Caco-2 (cell line): ENCODE measurements around the gene CRYAA. TPM values are rescaled to one million over a fixed set of nuclear protein-coding genes. Genes with fewer than 3 reads are reported as not detected.

Experiments
- BruUV-seq: library from RNA; stranded (reverse); fragments of 400-500 nt; replicated peaks from 2 replicates; lab custom pipeline; 2021; lab: Mats Ljungman, UMichigan
- CTCF ChIA-PET: fragments of 300-600 bp; sonication (Branson Sonifier 250); formaldehyde crosslinking; loops from one replicate; lab custom pipeline; 2022; ENCODE audit warnings: antibody characterized with exemption; lab: Charles Lee
- POLR2A ChIA-PET: fragments of 300-600 bp; sonication (Branson Sonifier 250); formaldehyde crosslinking; loops from one replicate; lab custom pipeline; 2022; ENCODE audit warnings: antibody characterized with exemption; lab: Charles Lee
- DNase-seq, 2 experiments: peaks; one replicate each; pipeline versions ENCODE4 v3.0.0 to v3.0.0-alpha.2; 2020 to 2022
- H3K27me3 ChIP-seq: replicated peaks from 2 replicates; pipeline ENCODE4 v1.6.0; 2011; ENCODE audit warnings: low read length; ENCODE audit not compliant: control insufficient read depth, insufficient read depth
- H3K36me3 ChIP-seq: 2 replicates; pipeline ENCODE4 v1.5.1; 2011; ENCODE audit warnings: low read length; ENCODE audit not compliant: control insufficient read depth, insufficient read depth
- H3K4me1 ChIP-seq: fragments of 250-450 bp; sonication (Bioruptor Pico); 2 replicates; pipeline ENCODE4 v1.5.1; 2020; ENCODE audit warnings: mild to moderate bottlenecking
- H3K4me3 ChIP-seq: 2 replicates; pipeline ENCODE4 v1.5.1; 2011; ENCODE audit warnings: low read depth, mild to moderate bottlenecking, control low read depth, low read length
- H3K9me3 ChIP-seq: fragments of 250-450 bp; sonication (Bioruptor Pico); 2 replicates; pipeline ENCODE4 v1.5.1; 2020; ENCODE audit warnings: mild to moderate bottlenecking, moderate library complexity
- H3K27ac Mint-ChIP-seq: one replicate; pipeline ENCODE4 v1.8.0; 2022; ENCODE audit warnings: mixed read lengths; ENCODE audit not compliant: unreplicated experiment
- H3K27me3 Mint-ChIP-seq: one replicate; pipeline ENCODE4 v1.8.0; 2022; ENCODE audit warnings: mixed read lengths; ENCODE audit not compliant: insufficient read depth, unreplicated experiment
- H3K36me3 Mint-ChIP-seq: one replicate; pipeline ENCODE4 v1.8.0; 2022; ENCODE audit warnings: mild to moderate bottlenecking, mixed read lengths; ENCODE audit not compliant: insufficient read depth, unreplicated experiment
- H3K4me1 Mint-ChIP-seq: one replicate; pipeline ENCODE4 v1.8.0; 2022; ENCODE audit warnings: low read depth, mixed read lengths; ENCODE audit not compliant: unreplicated experiment
- H3K4me3 Mint-ChIP-seq: one replicate; pipeline ENCODE4 v1.8.0; 2022; ENCODE audit warnings: mild to moderate bottlenecking, moderate library complexity, mixed read lengths; ENCODE audit not compliant: unreplicated experiment
- H3K9me3 Mint-ChIP-seq: one replicate; pipeline ENCODE4 v1.8.0; 2022; ENCODE audit warnings: mixed read lengths; ENCODE audit not compliant: unreplicated experiment
- intact Hi-C: fragments of 100-400 bp; cut with micrococcal nuclease; formaldehyde crosslinking; loops from one replicate; pipeline ENCODE4 v1.10.0; 2022; ENCODE audit not compliant: unreplicated experiment
- total RNA-seq: library from RNA; stranded (reverse); gene quantifications from 2 replicates; pipeline ENCODE4 v1.2.3, GENCODE V29; 2022
- TF ChIP-seq, protein P1 (sequence below), 2 experiments: fragments of 200-600 bp in 1 of 2; IDR thresholded peaks; 1 replicate in 1 of 2; 2 replicates in 1 of 2; pipeline versions ENCODE4 v1.5.1 to v1.8.0; 2011 to 2022; ENCODE audit warnings: antibody characterized with exemption in 1 of 2, control low read depth in 1 of 2, inconsistent platforms in 1 of 2, low read depth in 1 of 2, low read length in 1 of 2, mild to moderate bottlenecking in 1 of 2, moderate library complexity in 1 of 2; ENCODE audit not compliant: insufficient read depth in 1 of 2, severe bottlenecking in 1 of 2, unreplicated experiment in 1 of 2

The CRYAA gene
- total RNA-seq, 1 experiment from 2014 or later: not detected

DNA sequence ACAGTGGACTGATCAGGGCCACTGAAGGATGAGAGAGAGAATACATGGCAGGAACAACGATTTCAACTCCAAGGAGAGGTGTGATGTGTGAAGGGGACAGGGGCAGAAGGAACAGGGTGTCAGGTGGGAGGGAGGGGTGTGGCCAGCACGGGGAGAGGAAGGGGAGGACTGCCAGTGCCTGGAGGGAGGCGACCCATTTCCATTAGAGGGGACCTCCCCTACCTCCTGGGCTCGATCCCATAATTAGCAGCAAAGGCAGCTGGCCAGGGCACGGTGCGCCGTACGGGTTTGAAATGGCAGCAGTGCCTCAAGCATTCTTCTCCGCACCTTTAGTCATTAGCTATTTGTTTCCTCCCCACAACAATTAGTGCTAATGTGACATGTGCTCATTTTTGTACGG, 22.7 kb downstream of the CRYAA start:
- intact Hi-C loops: no loop called here
- BruUV-seq: no TSS peak
- no peak overlapping the region for H3K4me3 ChIP-seq
- POLR2A ChIA-PET: no interaction called here
- peaks cover 10% of the 10 kb centered on the region for H3K4me1 Mint-ChIP-seq
- no peak overlapping the region for H3K27ac Mint-ChIP-seq
- CTCF ChIA-PET: interaction anchor here (0.8 kb wide), 1 partner anchor 76 kb away, joined by 7 read pairs; no protein-coding TSS in a partner anchor
- no peaks in the 10 kb centered on the region for H3K9me3 Mint-ChIP-seq
- TF ChIP-seq, protein P1, sequence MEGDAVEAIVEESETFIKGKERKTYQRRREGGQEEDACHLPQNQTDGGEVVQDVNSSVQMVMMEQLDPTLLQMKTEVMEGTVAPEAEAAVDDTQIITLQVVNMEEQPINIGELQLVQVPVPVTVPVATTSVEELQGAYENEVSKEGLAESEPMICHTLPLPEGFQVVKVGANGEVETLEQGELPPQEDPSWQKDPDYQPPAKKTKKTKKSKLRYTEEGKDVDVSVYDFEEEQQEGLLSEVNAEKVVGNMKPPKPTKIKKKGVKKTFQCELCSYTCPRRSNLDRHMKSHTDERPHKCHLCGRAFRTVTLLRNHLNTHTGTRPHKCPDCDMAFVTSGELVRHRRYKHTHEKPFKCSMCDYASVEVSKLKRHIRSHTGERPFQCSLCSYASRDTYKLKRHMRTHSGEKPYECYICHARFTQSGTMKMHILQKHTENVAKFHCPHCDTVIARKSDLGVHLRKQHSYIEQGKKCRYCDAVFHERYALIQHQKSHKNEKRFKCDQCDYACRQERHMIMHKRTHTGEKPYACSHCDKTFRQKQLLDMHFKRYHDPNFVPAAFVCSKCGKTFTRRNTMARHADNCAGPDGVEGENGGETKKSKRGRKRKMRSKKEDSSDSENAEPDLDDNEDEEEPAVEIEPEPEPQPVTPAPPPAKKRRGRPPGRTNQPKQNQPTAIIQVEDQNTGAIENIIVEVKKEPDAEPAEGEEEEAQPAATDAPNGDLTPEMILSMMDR (IDR thresholded peaks at IDR 0.05; ENCODE audit: insufficient read depth in 1 of 2, low read depth in 1 of 2, low read length in 1 of 2, severe bottlenecking in 1 of 2, unreplicated experiment in 1 of 2): no peak
- no peak overlapping the region for H3K4me3 Mint-ChIP-seq
- no peaks in the 10 kb centered on the region for H3K36me3 ChIP-seq
- H3K9me3 ChIP-seq: no peaks in the 10 kb centered on the region; the same call in 1 of the 2 replicates
- H3K36me3 Mint-ChIP-seq: no peaks in the 10 kb centered on the region
- peaks cover 9% of the 10 kb centered on the region for H3K4me1 ChIP-seq
- DNase-seq: peak in 1 of 2 experiments; percentile 5
- no peaks in the 10 kb centered on the region for H3K27me3 ChIP-seq
- no peaks in the 10 kb centered on the region for H3K27me3 Mint-ChIP-seq

DNA sequence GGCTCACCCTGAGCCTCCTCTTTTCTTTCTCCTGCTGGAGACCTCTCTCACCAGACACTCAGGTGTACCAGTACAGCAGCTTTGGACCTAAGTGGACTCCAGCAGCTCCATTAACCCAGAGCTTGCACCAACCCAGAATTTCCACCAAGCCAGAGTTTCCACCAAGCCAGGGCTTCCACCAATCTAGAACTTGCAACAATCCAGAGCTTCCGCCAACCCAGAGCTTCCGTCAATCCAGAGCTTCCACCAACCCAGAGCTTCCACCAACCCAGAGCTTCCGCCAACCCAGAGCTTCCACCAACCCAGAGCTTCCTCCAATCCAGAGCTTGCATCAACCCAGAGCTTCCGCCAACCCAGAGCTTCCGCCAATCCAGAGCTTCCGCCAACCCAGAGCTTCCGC, 23.2 kb downstream of the CRYAA start:
- Mint-ChIP-seq H3K27ac (no peak overlapping the region), H3K4me1 (peaks cover 11% of the 10 kb centered on the region), H3K9me3 (no peaks in the 10 kb centered on the region), H3K36me3 (no peaks in the 10 kb centered on the region), H3K27me3 (no peaks in the 10 kb centered on the region), H3K4me3 (no peak overlapping the region)
- POLR2A ChIA-PET: no interaction called here
- no TSS peak for BruUV-seq
- CTCF ChIA-PET: interaction anchor here (0.8 kb wide), 1 partner anchor 76 kb away, joined by 7 read pairs; no protein-coding TSS in a partner anchor
- peak in 1 of 2 experiments; percentile 1 for DNase-seq
- H3K4me3 ChIP-seq: no peak overlapping the region
- no peaks in the 10 kb centered on the region for H3K36me3 ChIP-seq
- peaks cover 14% of the 10 kb centered on the region for H3K4me1 ChIP-seq
- no peaks in the 10 kb centered on the region; the same call in none of the 2 replicates for H3K9me3 ChIP-seq
- no peaks in the 10 kb centered on the region for H3K27me3 ChIP-seq
- intact Hi-C loops: no loop called here
- TF ChIP-seq, protein P1 (IDR thresholded peaks at IDR 0.05; ENCODE audit: insufficient read depth in 1 of 2, low read depth in 1 of 2, low read length in 1 of 2, severe bottlenecking in 1 of 2, unreplicated experiment in 1 of 2): no peak

DNA sequence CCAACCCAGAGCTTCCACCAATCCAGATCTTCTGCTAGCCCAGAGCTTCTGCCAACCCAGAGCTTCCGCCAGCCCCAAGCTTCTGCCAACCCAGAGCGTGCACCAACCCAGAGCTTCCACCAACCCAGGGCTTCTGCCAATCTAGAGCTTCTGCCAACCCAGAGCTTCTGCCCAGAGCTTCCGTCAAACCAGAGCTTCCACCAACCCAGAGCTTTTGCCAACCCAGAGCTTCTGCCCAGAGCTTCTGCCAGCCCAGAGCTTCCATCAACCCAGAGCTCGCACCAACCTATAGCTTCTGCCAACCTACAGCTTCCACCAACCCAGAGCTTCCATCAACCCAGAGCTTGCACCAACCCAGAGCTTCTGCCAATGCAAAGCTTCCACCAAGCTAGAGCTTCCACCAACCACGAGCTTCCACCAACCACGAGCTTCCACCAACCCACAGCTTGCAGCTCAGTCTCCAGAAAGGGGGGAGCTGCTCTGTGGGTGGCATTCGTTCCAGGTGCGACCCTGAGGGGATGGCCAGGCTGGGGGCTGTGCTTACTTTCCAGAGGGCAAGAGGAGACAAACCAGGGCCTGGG, 23.8 kb downstream of the CRYAA start:
- DNase-seq: peak in 1 of 2 experiments; percentile 19
- ChIA-PET POLR2A (no interaction called here), CTCF (interaction anchor here (0.8 kb wide), 1 partner anchor 75 kb away, joined by 7 read pairs; no protein-coding TSS in a partner anchor)
- Mint-ChIP-seq H3K27me3 (no peaks in the 10 kb centered on the region), H3K4me1 (peaks cover 18% of the 10 kb centered on the region), H3K36me3 (no peaks in the 10 kb centered on the region), H3K4me3 (no peak overlapping the region), H3K9me3 (peaks cover 2% of the 10 kb centered on the region), H3K27ac (no peak overlapping the region)
- H3K4me3 ChIP-seq: no peak overlapping the region
- no peaks in the 10 kb centered on the region for H3K27me3 ChIP-seq
- intact Hi-C loops: no loop called here
- H3K4me1 ChIP-seq: peaks cover 18% of the 10 kb centered on the region
- no peaks in the 10 kb centered on the region; the same call in none of the 2 replicates for H3K9me3 ChIP-seq
- BruUV-seq: no TSS peak
- no peaks in the 10 kb centered on the region for H3K36me3 ChIP-seq
- TF ChIP-seq, protein P1 (IDR thresholded peaks at IDR 0.05; ENCODE audit: insufficient read depth in 1 of 2, low read depth in 1 of 2, low read length in 1 of 2, severe bottlenecking in 1 of 2, unreplicated experiment in 1 of 2): no peak
